Peyer's patch (tissue), 4 donors: ENCODE results near the gene CAND2. TPM values are rescaled to one million over a fixed set of nuclear protein-coding genes. Genes with fewer than 3 reads are reported as not detected.
"Not testable (repeated sequence)": the region's sequence is repeated elsewhere in the genome, so short reads cannot be mapped to it uniquely, and the experiment has no call there.

Experiments
- DNase-seq, 3 donors: peaks; one replicate each; pipeline ENCODE4 v3.0.0-alpha.2; 2017 to 2019
- H3K27ac ChIP-seq, 4 donors: fragments of 200-600 bp; sonication (generic); one replicate each; pipeline ENCODE4 v1.5.1; 2016 to 2019
- H3K27me3 ChIP-seq, 2 donors: fragments of 200-600 bp; sonication (generic); one replicate each; pipeline ENCODE4 v1.5.1; 2019
- H3K36me3 ChIP-seq, 3 donors: fragments of 200-600 bp; sonication (generic); one replicate each; pipeline ENCODE4 v1.5.1; 2016 to 2019
- H3K4me1 ChIP-seq, 4 donors: fragments of 200-600 bp; sonication (generic); one replicate each; pipeline ENCODE4 v1.5.1; 2016 to 2019
- H3K4me3 ChIP-seq, 4 donors: fragments of 200-600 bp; sonication (generic); 1 replicate in 3 of 4; 2 replicates in 1 of 4; pipeline ENCODE4 v1.5.1; 2016 to 2019; ENCODE audit warnings: mild to moderate bottlenecking in 1 of 4
- H3K9me3 ChIP-seq, 4 donors: fragments of 200-600 bp; sonication (generic); one replicate each; pipeline ENCODE4 v1.5.1; 2016 to 2019; ENCODE audit warnings: mild to moderate bottlenecking in 1 of 4
- POLR2A ChIP-seq, 2 donors: fragments of 450-650 bp; IDR thresholded peaks; one replicate each; pipeline ENCODE4 v1.5.1; 2017; ENCODE audit warnings: antibody characterized with exemption in 2 of 2, mild to moderate bottlenecking in 2 of 2, moderate library complexity in 2 of 2
- total RNA-seq, 4 donors: library from RNA; depleted of rRNA; stranded (reverse); fragments of >200 nt; gene quantifications; one replicate each; pipeline ENCODE4 v1.1.0, GENCODE V29; 2016
- TF ChIP-seq, protein P1 (sequence below), 6 experiments: fragments of 450-650 bp in 4 of 6; fragments of 200-600 bp in 2 of 6; sonication (generic) in 1 of 6; IDR thresholded peaks; one replicate each; pipeline ENCODE4 v1.5.1; 2017 to 2019; ENCODE audit warnings: antibody characterized with exemption in 6 of 6, mild to moderate bottlenecking in 3 of 6, moderate library complexity in 1 of 6

CAND2 gene
- total RNA-seq, 4 donors from 2014 or later = 1.4 to 4.1 (median 2.1) TPM

DNA sequence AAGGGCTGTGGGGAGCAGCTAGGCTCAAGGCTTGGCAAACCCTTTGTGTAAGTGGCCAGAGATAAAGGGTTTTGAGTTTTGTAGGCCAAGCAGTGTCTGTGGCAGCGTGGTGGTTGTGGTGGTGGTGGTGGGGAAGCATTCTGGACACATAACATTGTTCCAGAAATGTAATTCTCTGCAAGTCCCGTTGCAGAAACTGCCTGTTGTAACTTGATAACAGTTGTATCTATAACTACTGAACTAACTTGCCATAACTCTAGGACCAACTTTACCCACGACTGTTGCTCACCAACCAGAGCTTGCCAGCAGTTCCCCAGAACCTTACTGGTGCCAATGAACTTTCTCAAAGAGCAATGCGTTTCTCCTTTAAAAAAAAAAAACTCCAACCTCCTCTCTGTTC, 19.3 kb upstream of the CAND2 start:
- TF ChIP-seq, protein P1, sequence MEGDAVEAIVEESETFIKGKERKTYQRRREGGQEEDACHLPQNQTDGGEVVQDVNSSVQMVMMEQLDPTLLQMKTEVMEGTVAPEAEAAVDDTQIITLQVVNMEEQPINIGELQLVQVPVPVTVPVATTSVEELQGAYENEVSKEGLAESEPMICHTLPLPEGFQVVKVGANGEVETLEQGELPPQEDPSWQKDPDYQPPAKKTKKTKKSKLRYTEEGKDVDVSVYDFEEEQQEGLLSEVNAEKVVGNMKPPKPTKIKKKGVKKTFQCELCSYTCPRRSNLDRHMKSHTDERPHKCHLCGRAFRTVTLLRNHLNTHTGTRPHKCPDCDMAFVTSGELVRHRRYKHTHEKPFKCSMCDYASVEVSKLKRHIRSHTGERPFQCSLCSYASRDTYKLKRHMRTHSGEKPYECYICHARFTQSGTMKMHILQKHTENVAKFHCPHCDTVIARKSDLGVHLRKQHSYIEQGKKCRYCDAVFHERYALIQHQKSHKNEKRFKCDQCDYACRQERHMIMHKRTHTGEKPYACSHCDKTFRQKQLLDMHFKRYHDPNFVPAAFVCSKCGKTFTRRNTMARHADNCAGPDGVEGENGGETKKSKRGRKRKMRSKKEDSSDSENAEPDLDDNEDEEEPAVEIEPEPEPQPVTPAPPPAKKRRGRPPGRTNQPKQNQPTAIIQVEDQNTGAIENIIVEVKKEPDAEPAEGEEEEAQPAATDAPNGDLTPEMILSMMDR (IDR thresholded peaks at IDR 0.05) = no peak
- no peak for TF ChIP-seq POLR2A (IDR thresholded peaks at IDR 0.05)
- no peaks in the 10 kb centered on the region for H3K4me1 ChIP-seq
- H3K27me3 ChIP-seq = no peaks in the 10 kb centered on the region
- no peaks in the 10 kb centered on the region for H3K9me3 ChIP-seq
- no peak overlapping the region for H3K4me3 ChIP-seq
- no peak overlapping the region for H3K27ac ChIP-seq
- no peaks in the 10 kb centered on the region for H3K36me3 ChIP-seq
- no peak for DNase-seq

DNA sequence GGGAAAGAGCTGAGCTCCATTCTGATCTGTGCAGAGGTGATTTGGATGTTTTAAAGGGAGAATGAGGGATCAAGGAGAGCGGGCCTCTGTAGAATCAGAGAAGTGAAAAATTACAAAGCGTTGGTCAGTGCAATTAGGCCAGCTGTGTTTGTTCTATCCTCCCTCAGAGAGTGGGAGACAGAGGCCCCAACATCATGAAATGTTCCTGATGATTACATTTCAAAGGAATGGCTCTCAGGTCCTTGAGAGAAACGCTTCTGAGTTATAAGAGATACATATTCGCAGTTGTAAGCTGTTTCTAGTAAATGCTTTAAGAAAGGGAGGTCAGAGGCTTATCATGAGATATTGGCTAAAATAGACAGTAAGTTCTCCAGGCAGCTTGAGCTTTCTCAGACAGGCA, 15.7 kb upstream of the CAND2 start:
- Histone ChIP-seq H3K27me3 (no peaks in the 10 kb centered on the region), H3K27ac (no peak overlapping the region), H3K4me1 (no peaks in the 10 kb centered on the region), H3K4me3 (no peak overlapping the region), H3K36me3 (no peaks in the 10 kb centered on the region), H3K9me3 (no peaks in the 10 kb centered on the region)
- TF ChIP-seq, protein P1 (IDR thresholded peaks at IDR 0.05) = no peak
- TF ChIP-seq POLR2A (IDR thresholded peaks at IDR 0.05) = no peak
- no peak for DNase-seq

DNA sequence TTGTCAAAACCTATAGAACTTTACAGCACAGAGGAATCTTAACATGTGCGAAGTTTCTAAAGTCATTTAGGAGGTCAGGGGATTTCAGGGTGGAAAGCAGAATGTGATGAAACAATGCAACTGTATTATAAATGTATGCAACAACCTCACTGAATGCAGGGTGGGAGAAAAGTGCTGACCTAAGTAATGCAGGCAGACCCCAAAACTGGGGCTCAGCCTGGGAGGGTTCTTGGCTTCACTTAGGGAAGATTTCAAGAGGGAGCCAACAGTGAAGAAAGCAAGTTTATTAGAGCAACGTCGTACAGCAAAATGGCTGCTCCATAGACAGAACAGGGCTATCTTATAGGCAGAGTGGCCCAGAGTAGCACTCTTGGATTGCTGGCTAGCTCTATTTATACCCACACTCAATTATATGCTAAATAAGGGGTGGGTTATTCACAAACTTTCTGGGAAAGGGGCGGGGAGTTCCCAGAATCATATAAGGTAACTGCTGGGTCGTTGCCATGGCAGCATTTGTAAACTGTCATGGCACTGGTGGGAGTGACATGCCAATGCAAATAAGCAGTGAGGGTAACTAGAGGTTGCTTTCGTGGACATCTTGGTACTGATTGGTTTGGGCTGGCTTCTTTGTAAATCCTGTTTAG, 14.2 kb upstream of the CAND2 start:
- Histone ChIP-seq H3K4me3 (no peak overlapping the region), H3K4me1 (no peaks in the 10 kb centered on the region), H3K36me3 (no peaks in the 10 kb centered on the region), H3K27ac (no peak overlapping the region), H3K9me3 (no peaks in the 10 kb centered on the region), H3K27me3 (no peaks in the 10 kb centered on the region)
- DNase-seq = peak in 1 of 3 donors; percentile 21
- no peak for TF ChIP-seq POLR2A (IDR thresholded peaks at IDR 0.05)
- TF ChIP-seq, protein P1 (IDR thresholded peaks at IDR 0.05) = no peak

DNA sequence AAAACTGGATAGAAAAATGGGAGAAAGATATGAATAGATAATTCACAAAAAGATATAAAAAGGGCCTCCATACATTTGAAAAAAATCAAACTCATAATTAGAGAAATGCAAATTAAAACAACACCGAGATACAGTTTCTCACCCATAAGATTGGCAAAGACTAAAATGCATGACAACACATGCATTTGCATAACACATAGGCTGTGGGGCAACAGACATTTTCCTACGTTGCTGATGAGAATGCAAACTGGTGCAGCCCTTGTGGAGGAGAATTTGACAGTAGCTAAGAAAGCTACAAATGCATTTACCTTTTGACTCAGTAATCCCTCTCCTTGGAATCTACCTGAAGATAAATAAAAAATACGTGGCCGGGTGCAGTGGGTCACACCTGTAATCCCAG, 11.4 kb upstream of the CAND2 start:
- Histone ChIP-seq H3K9me3 (no peaks in the 10 kb centered on the region), H3K27ac (no peak overlapping the region), H3K4me3 (no peak overlapping the region), H3K36me3 (no peaks in the 10 kb centered on the region), H3K4me1 (no peaks in the 10 kb centered on the region), H3K27me3 (no peaks in the 10 kb centered on the region)
- DNase-seq = no peak
- TF ChIP-seq, protein P1 (IDR thresholded peaks at IDR 0.05) = no peak
- TF ChIP-seq POLR2A (IDR thresholded peaks at IDR 0.05) = no peak

DNA sequence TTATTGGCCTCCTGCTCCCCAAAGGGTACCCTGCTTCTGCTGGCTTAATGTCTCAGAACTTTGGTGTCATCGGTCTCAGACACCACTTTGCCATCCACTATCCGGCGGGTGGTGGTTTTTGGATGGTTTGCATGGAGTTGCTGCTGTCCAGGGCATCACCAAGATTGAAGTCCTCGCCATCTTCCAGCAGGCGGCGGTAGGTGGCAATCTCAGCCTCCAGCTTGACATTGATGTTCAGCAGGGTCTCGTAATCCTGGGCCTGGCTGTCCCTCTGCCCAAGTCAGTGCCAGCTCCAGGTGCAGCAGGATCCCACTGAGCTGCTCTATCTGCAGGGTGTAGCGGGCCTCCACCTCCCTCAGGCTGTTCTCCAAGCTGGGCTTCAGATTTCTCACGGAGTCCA, 9.1 kb upstream of the CAND2 start:
- H3K27me3 ChIP-seq, H3K9me3 ChIP-seq, H3K4me3 ChIP-seq, H3K27ac ChIP-seq, H3K4me1 ChIP-seq, H3K36me3 ChIP-seq: not testable (repeated sequence)
- peak in 2 of 3 donors; percentile 66 to 74 for DNase-seq
- TF ChIP-seq, protein P1 (IDR thresholded peaks at IDR 0.05) = peak in 3 of 6 experiments; percentile 17 to 34 (median 27)

DNA sequence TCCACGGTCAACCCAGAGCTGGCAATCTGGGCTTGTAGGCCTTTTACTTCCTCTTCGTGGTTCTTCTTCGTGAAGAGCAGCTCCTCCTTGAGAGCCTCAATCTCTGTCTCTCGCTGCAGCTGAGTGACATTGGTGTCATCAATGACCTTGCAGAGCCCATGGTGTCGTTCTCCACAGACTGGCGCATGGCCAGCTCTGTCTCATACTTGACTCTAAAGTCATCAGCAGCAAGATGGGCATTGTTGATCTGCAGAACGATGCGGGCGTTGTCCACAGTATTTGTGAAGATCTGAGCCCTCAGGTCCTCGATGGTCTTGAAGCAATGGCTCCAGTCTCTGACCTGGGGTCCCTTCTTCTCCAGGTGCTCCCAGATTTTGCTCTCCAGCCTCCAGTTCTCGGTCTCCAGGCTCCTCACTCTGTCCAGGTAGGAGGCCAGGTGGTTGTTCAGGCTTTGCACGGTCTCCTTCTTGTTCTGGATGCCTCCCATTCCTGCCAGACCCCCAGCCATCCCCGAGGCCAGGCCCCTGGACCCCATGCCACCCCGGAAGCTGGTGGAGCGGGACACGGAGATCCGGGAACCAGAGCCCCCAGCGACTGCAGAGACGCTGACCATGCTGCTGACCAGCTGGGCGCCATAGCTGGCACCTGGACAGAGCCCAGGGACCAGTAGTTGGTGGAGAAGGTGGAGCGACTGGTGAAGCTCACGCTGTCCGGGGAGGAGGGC, 8.4 kb upstream of the CAND2 start:
- not testable (repeated sequence) for H3K9me3 ChIP-seq, H3K4me3 ChIP-seq, H3K27ac ChIP-seq, H3K27me3 ChIP-seq, H3K36me3 ChIP-seq, H3K4me1 ChIP-seq
- DNase-seq = peak in 1 of 3 donors; percentile 28
